SK-N-MC (cell line): ENCODE results near the gene LRP1B.

ENCODE experiments used
- EZH2 ChIP-seq: fragments of 200-600 bp; sonication (generic); IDR thresholded peaks from one replicate; pipeline ENCODE4 v1.6.1; 2017; ENCODE audit warnings: antibody characterized with exemption
- FOXP2 ChIP-seq: optimal IDR thresholded peaks from 2 replicates; pipeline ENCODE3; 2011; ENCODE audit warnings: mild to moderate bottlenecking, moderate library complexity; ENCODE audit not compliant: insufficient read depth; ENCODE audit errors: extremely low read length, control extremely low read depth
- POLR2AphosphoS5 ChIP-seq: IDR thresholded peaks from 2 replicates; pipeline ENCODE4 v1.6.1; 2012; ENCODE audit warnings: mild to moderate bottlenecking, low read depth, low read length, borderline replicate concordance

GRCh38 chr2:141105763-141106162, 1025.1 kb downstream of the LRP1B start:
- TF ChIP-seq POLR2AphosphoS5 (no peak), EZH2 (no peak), FOXP2 (no peak)
